ENCODE results near the gene MAX.

DNA sequence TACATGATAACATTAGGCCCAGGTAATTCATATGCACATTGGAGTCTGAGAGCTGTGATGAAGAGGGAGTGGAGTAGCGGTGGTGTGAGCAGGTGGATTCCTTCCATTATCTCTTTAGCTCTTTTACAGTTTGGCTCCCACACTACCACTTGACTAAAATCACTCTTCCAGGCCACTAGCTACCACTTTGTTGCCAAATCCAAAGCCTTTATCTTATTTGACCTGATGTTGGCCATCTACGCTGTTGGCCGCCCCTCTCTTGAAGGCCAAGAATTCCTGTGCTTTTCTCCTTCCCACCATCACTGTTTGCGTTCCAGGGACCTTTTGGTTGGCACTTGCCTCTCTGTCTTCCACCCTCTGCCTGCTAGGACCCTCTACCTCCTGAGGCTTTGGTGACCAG is 4.0 kb upstream of the MAX start:
- TF ChIP-seq POLR2AphosphoS5 (IDR thresholded peaks at IDR 0.05; ENCODE audit: low read depth, low read length) (no peak), TCF7L2 (IDR thresholded peaks at IDR 0.05; ENCODE audit: low read depth, low read length) (no peak)
